Calu3 (cell line): ENCODE measurements around the gene LMX1A. TPM values are rescaled to one million over a fixed set of nuclear protein-coding genes. Genes with fewer than 3 reads are reported as not detected.

Source experiments
- BruUV-seq: library from RNA; stranded (reverse); fragments of 400-500 nt; replicated peaks from 2 replicates; lab custom pipeline; 2021; lab: Mats Ljungman, UMichigan
- CTCF ChIA-PET: fragments of 300-600 bp; sonication (Branson Sonifier 250); formaldehyde crosslinking; loops from one replicate; lab custom pipeline; 2022; ENCODE audit warnings: antibody characterized with exemption; lab: Charles Lee
- DNase-seq: peaks from one replicate; pipeline ENCODE4 v3.0.0; 2022
- H3K27ac Mint-ChIP-seq: one replicate; pipeline ENCODE4 v1.8.0; 2022; ENCODE audit warnings: mixed read lengths; ENCODE audit not compliant: unreplicated experiment
- H3K27me3 Mint-ChIP-seq: one replicate; pipeline ENCODE4 v1.8.0; 2022; ENCODE audit warnings: mixed read lengths; ENCODE audit not compliant: unreplicated experiment
- H3K36me3 Mint-ChIP-seq: one replicate; pipeline ENCODE4 v1.8.0; 2022; ENCODE audit warnings: mild to moderate bottlenecking, moderate library complexity, mixed read lengths; ENCODE audit not compliant: insufficient read depth, unreplicated experiment
- H3K4me1 Mint-ChIP-seq: one replicate; pipeline ENCODE4 v1.8.0; 2022; ENCODE audit warnings: mild to moderate bottlenecking, low read depth, mixed read lengths; ENCODE audit not compliant: unreplicated experiment
- H3K4me3 Mint-ChIP-seq: one replicate; pipeline ENCODE4 v1.8.0; 2022; ENCODE audit warnings: mild to moderate bottlenecking, low read depth, moderate library complexity, mixed read lengths; ENCODE audit not compliant: unreplicated experiment
- H3K9me3 Mint-ChIP-seq: one replicate; pipeline ENCODE4 v1.8.0; 2022; ENCODE audit warnings: low read depth, mixed read lengths; ENCODE audit not compliant: unreplicated experiment
- intact Hi-C: fragments of 100-400 bp; cut with micrococcal nuclease; formaldehyde crosslinking; loops from one replicate; pipeline ENCODE4 v1.10.0; 2022; ENCODE audit not compliant: unreplicated experiment
- total RNA-seq: library from RNA; stranded (reverse); gene quantifications from 2 replicates; pipeline ENCODE4 v1.2.3, GENCODE V29; 2022
- TF ChIP-seq, protein P1 (sequence below): fragments of 200-600 bp; IDR thresholded peaks from one replicate; pipeline ENCODE4 v1.8.0; 2022; ENCODE audit warnings: antibody characterized with exemption; ENCODE audit not compliant: unreplicated experiment

The LMX1A gene
- total RNA-seq, 1 experiment from 2014 or later: not detected

DNA sequence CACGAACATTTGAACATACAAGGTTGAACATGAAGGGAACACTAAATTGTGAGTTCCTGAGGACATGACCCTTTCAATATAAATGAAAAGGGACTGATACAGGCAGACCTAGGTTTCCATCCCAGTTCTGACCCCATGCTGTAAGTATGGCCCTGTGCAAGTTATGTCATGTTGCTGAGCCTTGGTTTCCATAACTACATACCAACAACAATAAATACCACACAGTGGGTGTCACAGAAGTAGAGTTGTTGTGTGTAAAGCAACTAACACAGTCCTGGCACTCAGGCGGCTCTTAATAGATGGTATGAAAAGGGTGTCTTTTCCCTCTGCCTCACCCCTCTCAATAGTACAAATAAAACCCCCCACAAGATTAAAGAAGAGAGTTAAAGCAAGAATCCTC, 140.8 kb downstream of the LMX1A start:
- Mint-ChIP-seq H3K27me3 (peaks cover 48% of the 10 kb centered on the region), H3K36me3 (no peaks in the 10 kb centered on the region), H3K4me3 (no peak overlapping the region), H3K27ac (no peak overlapping the region), H3K4me1 (no peaks in the 10 kb centered on the region), H3K9me3 (no peaks in the 10 kb centered on the region)
- CTCF ChIA-PET: no interaction called here
- TF ChIP-seq, protein P1, sequence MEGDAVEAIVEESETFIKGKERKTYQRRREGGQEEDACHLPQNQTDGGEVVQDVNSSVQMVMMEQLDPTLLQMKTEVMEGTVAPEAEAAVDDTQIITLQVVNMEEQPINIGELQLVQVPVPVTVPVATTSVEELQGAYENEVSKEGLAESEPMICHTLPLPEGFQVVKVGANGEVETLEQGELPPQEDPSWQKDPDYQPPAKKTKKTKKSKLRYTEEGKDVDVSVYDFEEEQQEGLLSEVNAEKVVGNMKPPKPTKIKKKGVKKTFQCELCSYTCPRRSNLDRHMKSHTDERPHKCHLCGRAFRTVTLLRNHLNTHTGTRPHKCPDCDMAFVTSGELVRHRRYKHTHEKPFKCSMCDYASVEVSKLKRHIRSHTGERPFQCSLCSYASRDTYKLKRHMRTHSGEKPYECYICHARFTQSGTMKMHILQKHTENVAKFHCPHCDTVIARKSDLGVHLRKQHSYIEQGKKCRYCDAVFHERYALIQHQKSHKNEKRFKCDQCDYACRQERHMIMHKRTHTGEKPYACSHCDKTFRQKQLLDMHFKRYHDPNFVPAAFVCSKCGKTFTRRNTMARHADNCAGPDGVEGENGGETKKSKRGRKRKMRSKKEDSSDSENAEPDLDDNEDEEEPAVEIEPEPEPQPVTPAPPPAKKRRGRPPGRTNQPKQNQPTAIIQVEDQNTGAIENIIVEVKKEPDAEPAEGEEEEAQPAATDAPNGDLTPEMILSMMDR: no peak
- no TSS peak for BruUV-seq
- intact Hi-C loops: no loop called here
- DNase-seq: no peak

DNA sequence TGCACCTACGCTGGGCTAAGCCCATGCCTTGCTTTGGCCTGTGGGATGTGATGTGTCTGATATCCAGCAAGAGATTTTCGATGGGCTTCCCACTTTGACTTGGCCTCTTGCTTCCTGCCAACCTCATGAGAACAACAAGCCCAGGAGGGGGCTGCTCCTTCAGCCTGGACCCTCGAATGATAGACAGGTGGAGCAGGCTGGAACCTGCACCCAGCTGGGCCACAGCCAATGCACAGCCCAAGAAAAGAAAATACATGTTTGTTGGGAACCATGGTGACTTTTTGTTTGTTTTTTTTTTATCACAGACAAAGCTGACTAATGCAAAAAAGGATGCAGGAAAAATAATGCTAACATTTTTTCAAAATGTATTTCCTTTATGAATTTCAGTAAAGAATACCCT, 144.3 kb downstream of the LMX1A start:
- Mint-ChIP-seq H3K27me3 (peaks cover 28% of the 10 kb centered on the region), H3K4me1 (no peaks in the 10 kb centered on the region), H3K27ac (no peak overlapping the region), H3K36me3 (no peaks in the 10 kb centered on the region), H3K9me3 (no peaks in the 10 kb centered on the region), H3K4me3 (no peak overlapping the region)
- TF ChIP-seq, protein P1: no peak
- intact Hi-C loops: no loop called here
- no TSS peak for BruUV-seq
- DNase-seq: no peak
- CTCF ChIA-PET: interaction anchor here (0.6 kb wide), 1 partner anchor 31 kb away, joined by 8 read pairs; no protein-coding TSS in a partner anchor

DNA sequence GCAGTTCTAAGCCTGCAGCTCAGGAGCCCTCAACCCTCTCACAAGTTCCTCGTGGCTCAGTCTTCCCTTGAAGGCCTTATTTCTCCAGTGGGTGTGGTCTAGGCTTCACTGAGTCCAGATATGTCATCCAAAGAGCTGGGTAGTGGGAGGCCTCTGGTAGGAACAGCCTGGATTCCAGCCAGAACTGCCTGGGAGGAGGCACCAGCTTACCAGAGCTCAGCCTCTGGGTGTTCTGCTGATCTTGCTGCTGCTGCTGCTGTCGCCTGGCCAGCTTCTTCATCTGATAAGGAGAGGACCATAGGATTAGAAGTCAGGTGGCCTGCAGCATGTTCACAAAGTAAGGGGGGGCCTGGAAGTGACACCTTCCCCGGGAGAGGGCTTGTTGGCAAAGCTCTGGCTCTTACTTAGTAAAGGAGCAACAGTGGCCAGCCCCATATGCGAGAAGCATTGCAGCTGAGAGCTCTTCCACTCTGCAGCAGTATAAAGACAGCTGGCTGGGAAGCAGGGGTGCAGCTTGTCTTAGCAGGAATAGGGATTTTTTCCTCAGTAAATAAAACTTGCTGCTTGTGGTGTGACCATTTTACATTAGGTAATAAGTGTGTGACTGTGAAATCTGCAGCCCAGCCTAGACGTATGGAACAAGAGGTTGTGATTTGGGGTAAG, 148.5 kb downstream of the LMX1A start:
- no peaks in the 10 kb centered on the region for H3K4me1 Mint-ChIP-seq
- H3K27me3 Mint-ChIP-seq: peaks cover 37% of the 10 kb centered on the region
- H3K36me3 Mint-ChIP-seq: no peaks in the 10 kb centered on the region
- CTCF ChIA-PET: no interaction called here
- BruUV-seq: no TSS peak
- no peak for DNase-seq
- no peaks in the 10 kb centered on the region for H3K9me3 Mint-ChIP-seq
- no peak overlapping the region for H3K4me3 Mint-ChIP-seq
- no peak overlapping the region for H3K27ac Mint-ChIP-seq
- TF ChIP-seq, protein P1: no peak
- intact Hi-C loops: no loop called here

DNA sequence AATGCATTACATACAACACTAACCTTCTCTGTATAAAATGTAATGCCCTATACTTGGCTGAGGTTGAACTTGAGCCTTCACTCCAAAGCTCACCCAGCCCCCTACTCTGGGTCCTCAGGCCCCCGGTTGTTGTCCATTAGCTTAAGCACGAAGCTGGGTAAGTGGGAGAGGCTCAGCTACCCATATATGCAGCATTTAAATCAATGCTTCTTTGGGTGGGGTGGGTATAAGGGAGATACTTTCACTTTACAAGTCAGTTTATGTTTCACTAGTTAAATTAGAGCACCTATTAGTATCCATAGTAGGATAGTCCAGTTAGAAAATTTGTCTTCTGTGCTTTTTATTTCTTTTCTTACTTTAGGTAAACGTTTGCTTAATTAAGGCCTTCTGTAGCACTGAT, 151.4 kb downstream of the LMX1A start:
- no peaks in the 10 kb centered on the region for H3K9me3 Mint-ChIP-seq
- no TSS peak for BruUV-seq
- peaks cover 21% of the 10 kb centered on the region for H3K27me3 Mint-ChIP-seq
- no peak overlapping the region for H3K4me3 Mint-ChIP-seq
- TF ChIP-seq, protein P1: no peak
- CTCF ChIA-PET: no interaction called here
- no peaks in the 10 kb centered on the region for H3K36me3 Mint-ChIP-seq
- H3K27ac Mint-ChIP-seq: no peak overlapping the region
- no peaks in the 10 kb centered on the region for H3K4me1 Mint-ChIP-seq
- no peak for DNase-seq
- intact Hi-C loops: no loop called here
